RCC 7860 (cell line): ENCODE measurements around the gene KNDC1.
"Not testable (repeated sequence)": the region's sequence is repeated elsewhere in the genome, so short reads cannot be mapped to it uniquely, and the experiment has no call there.

Source experiments
- DNase-seq: peaks from one replicate; pipeline ENCODE4 v3.0.0-alpha.2; 2015; ENCODE audit warnings: low spot score
- FAIRE-seq: peaks from 2 replicates; lab custom pipeline; 2012; peaks lifted over from hg19 to GRCh38; lab: Jason Lieb, UNC

Gene KNDC1

DNA sequence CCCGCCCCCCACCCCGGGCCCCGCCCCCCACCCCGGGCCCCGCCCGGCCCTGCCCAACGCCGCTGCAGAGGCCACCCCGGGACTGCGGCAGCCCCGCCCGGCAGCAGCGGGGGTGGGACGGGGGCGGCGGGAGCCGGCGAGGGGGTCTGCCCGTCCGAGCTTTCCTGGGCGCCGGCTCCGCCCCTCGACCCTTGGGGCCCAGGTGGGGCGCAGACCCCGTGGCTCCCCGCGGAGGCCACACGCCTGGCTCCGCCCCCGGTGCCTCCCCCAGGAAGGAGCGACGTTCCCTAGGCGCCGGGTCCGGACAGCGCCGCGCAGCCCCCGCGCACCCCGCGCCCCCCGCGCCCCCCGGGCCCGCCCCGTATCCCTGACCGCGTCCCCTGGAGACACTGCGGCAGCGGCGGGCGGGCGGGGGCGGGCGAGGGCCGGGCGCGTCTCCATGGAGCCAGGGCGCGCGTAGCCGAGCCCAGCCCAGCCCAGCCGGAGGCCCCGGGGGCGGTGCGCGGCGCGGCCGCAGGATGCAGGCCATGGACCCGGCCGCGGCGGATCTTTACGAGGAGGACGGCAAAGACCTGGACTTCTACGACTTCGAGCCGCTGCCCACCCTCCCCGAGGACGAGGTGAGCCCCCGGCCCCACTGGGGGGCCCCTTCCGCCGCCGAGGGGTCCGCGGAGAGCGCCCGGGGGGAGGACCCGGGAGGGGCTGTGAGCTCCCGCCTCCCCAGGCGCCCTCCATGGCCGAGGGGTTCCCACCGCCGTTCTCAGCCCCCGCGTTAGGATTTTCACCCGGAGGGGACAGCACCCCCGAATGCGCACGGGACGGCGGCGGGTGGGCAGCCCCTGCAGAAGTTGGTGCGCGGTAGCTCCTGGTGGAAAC lies at the start of gene KNDC1:
TSS of gene KNDC1 (plus strand) at position 270 of the 876 bp plus-strand sequence. CDS start at position 519, 249 bp downstream.
- FAIRE-seq, result no peak
- no peak for DNase-seq

GRCh38 chr10:133110609-133111275 lies 49.3 kb upstream of the KNDC1 start:
- FAIRE-seq, result no peak
- no peak for DNase-seq

GRCh38 chr10:133111640-133112039 lies 48.4 kb upstream of the KNDC1 start:
- FAIRE-seq, DNase-seq: not testable (repeated sequence)

- FAIRE-seq (no peak), DNase-seq (no peak)
Measured at GRCh38 chr10:133113146-133113830, 46.7 kb upstream of the KNDC1 start.

- DNase-seq (no peak), FAIRE-seq (no peak)
Measured at GRCh38 chr10:133113847-133114246, 46.2 kb upstream of the KNDC1 start.

GRCh38 chr10:133114251-133114650 lies 45.8 kb upstream of the KNDC1 start:
- no peak for FAIRE-seq

DNA sequence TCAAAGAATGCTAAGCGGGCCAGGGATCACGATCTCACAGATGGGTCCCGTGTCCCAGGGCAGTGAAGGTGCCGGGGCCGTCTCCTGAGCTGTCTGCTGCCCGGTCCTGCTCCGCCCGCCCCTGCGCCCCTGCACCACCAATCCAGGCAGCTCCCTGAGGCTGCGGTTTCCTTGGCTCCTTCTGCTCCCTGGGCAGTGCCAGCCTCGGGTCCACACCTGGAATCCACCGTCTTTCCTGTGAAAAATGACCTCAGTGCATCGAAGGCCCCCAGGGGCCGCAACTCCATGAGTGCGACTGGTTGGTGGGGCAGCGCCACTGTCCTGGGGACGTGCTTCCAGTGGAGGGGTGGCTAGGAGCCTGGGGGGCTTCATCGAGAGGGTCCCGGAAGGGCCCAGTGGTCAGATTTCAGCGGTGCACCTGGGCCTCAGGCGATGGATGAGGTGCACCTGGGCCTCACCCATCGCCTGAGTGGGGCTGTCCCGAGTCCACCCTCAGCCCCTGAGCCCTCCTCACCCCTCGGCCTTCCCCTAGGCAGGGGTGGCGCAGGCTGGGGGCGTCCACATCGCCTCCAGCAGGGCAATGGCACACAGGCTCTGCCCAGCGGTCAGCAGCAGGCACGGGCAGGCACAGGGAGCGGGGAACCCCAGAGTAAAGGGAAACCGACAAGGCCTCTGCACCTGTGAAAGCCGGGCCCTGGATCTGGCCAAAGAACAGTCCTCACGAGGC lies 45.1 kb upstream of the KNDC1 start:
- DNase-seq, result no peak
- no peak for FAIRE-seq

More at GRCh38 chr10:133114251-133114650, 45.8 kb upstream of the KNDC1 start:
- DNase-seq, result no peak

DNA sequence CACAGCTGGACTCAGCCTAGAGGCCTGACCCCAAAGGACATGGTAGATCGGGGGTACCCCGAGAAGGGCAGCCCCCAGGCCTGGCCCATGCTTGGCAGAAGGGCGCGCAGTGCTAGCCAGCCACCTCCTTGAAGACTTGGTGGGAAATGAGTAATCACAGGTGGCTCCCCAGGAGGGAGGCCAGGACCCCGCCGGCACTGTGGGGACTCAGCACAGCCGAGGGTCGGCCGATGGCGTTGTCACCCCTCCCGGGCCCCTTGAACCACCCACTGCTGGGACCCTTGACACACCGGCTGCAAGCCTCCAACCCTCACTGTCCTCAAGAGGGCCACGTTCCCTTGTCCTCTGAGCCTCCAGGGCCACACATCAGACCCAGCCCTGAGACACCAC lies 44.6 kb upstream of the KNDC1 start:
- no peak for DNase-seq

DNA sequence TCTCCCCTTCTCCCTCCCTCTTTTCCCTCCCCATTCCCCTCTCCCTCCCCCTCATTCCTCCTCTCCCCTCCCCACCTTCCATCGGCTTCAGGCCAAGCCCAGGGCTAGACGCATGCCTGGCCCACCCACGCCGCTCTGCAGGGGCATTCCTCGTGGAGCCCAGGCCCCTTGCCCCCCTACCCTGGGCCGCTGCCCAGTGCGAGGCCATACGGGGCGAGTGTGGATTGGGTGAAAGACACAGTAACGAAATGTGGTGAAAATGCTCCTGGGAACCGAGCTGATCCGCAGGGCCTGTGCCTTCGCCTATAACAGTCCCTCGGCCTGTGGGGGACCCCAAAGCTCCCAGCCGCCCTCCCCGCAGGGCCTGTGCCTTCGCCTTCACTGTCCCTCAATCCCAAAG lies 44.0 kb upstream of the KNDC1 start:
- DNase-seq, result no peak
- FAIRE-seq, result no peak

More for the DNA sequence above, 44.6 kb upstream of the KNDC1 start:
- FAIRE-seq, result no peak

DNA sequence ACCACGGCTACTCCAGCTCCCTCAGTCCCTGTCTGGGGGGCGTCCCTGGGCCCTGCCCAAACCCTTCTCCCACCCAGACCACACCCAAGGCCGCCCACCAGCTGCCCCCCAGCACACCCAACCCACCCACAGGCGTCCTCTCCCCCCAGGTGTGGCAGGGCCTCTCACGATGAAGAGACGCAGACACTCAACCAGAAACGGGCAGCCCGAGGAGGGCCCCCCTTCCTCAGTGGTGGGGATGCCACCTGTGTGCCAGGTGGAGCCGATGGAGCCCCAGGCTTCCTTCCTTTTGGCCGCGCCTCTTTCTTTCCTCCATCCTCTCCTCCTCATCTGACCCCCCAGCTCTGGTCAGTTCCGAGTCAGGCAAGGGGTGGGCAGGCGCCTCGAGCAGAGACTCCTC lies 43.6 kb upstream of the KNDC1 start:
- DNase-seq (no peak), FAIRE-seq (no peak)

DNA sequence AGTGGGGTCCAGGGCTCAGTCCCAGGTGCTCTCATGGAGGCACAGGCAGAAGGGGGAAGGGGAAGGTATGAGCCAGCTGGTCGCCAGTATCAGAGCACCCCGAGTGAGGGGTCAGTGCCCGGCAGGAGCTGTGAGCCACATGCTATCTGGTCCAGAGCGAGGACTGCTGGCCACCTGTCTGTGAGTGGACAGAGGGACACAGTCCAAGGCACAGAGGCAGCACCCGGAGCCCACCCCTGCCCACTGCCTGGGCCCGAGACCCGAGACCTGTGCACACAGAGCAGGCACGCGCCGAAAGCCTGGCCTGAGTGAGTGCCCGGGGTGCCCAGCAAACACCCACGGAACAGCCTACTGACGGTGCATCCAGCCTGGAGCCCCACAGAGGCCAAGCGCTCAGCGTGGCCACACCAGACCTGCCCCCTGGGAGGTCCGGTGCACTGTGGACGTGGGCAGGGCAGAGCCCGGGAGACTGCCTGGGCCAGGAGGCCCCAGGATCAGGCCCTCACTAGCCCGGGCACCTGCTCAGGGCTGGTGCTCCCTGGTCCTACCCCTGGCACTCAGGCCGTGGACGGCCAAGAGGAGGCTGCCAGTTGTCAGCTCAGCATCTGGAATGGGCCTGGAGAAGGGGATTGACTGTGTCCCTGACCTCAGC lies 42.9 kb upstream of the KNDC1 start:
- DNase-seq (no peak), FAIRE-seq (no peak)

GRCh38 chr10:133117688-133118071 lies 42.3 kb upstream of the KNDC1 start:
- FAIRE-seq (no peak), DNase-seq (no peak)

GRCh38 chr10:133121479-133121878 lies 38.5 kb upstream of the KNDC1 start:
- FAIRE-seq (no peak), DNase-seq (no peak)

DNA sequence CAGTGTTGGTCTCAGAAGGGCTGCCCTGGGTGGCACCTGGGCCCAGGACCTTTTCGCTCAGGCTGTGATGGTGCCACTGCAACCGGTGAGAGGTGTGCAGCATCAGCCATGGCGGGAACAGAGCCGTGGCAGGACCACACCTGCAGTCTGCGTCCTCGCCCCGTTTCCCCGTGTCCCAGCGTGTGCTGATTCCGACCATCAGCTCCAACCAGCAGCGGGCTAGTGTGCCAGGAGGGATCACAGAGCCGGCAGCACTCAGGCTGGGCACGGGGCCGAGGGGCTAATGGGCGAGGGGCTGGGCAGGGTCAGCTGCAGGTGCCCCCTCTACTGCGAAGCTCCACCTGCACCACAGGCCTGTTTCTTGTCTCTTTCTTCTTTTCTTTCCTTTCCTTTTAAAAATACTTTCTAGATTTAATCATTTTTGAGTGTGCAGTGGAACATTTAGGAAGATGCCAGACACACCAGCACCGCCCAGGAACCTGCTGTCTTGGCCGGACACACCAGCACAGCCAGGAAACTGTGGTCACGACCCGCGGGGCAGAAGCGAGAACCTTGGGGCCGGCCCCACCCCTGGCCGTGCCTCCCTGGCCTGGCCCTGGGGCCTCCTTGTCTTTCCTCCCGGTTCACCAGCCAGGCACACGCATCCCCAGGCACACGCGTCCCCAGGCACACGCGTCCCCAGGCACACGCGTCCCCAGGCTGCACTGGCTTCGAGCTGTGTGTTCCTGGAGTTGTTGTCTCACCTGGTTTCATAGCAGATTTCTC lies 37.7 kb upstream of the KNDC1 start:
- no peak for DNase-seq
- FAIRE-seq, result no peak

GRCh38 chr10:133123050-133123745 lies 36.8 kb upstream of the KNDC1 start:
- DNase-seq (no peak), FAIRE-seq (no peak)

GRCh38 chr10:133123746-133124356 lies 36.2 kb upstream of the KNDC1 start:
- FAIRE-seq, result no peak

GRCh38 chr10:133124357-133125211 lies 35.4 kb upstream of the KNDC1 start:
- FAIRE-seq (no peak), DNase-seq (no peak)

More at GRCh38 chr10:133123746-133124356, 36.2 kb upstream of the KNDC1 start:
- no peak for DNase-seq

- FAIRE-seq (no peak), DNase-seq (no peak)
Measured at GRCh38 chr10:133125901-133126300, 34.1 kb upstream of the KNDC1 start.
